CD4-positive, CD25-positive, alpha-beta regulatory T cell (primary cell): Measurements from ENCODE around the gene URB1. TPM values are rescaled to one million over a fixed set of nuclear protein-coding genes. Genes with fewer than 3 reads are reported as not detected.

Source experiments
- ATAC-seq, 2 donors: fragments of 150-1000 bp; cut with Tn5 transposase; one replicate each; pipeline ENCODE4 v1.10.0; 2021; ENCODE audit warnings: low read depth in 2 of 2, moderate number of reproducible peaks in 2 of 2, moderate library complexity in 1 of 2
- DNase-seq, 3 donors: peaks; one replicate each; pipeline versions ENCODE4 v3.0.0 to v3.0.0-alpha.2; 2012 to 2022; ENCODE audit warnings: mixed read lengths in 1 of 3
- H3K27ac ChIP-seq: one replicate; pipeline ENCODE4 v1.7.0; 2013; ENCODE audit warnings: mild to moderate bottlenecking, low read length; ENCODE audit not compliant: insufficient read depth, poor library complexity, severe bottlenecking
- H3K27me3 ChIP-seq: one replicate; pipeline ENCODE4 v1.7.0; 2013; ENCODE audit warnings: low read length; ENCODE audit not compliant: control insufficient read depth, insufficient read depth
- H3K36me3 ChIP-seq: one replicate; pipeline ENCODE4 v1.7.0; 2013; ENCODE audit warnings: mild to moderate bottlenecking, low read length, moderate library complexity; ENCODE audit not compliant: control insufficient read depth, insufficient read depth
- H3K4me1 ChIP-seq: 2 replicates; pipeline ENCODE4 v1.7.0; 2013; ENCODE audit warnings: mild to moderate bottlenecking, low read length; ENCODE audit not compliant: insufficient read depth, control insufficient read depth, poor library complexity, severe bottlenecking
- H3K4me3 ChIP-seq: one replicate; pipeline ENCODE4 v1.7.0; 2013; ENCODE audit warnings: low read depth, mild to moderate bottlenecking, low read length, moderate library complexity
- H3K9me3 ChIP-seq, 2 experiments: 1 replicate in 1 of 2; 2 replicates in 1 of 2; pipeline ENCODE4 v1.7.0; 2013; ENCODE audit warnings: low read length in 2 of 2, mild to moderate bottlenecking in 1 of 2, moderate library complexity in 1 of 2; ENCODE audit not compliant: control insufficient read depth in 2 of 2
- H3K27ac Mint-ChIP-seq, 3 donors: one replicate each; pipeline ENCODE4 v1.8.0; 2020 to 2022; ENCODE audit warnings: mild to moderate bottlenecking in 3 of 3, mixed read lengths in 3 of 3, moderate library complexity in 2 of 3
- H3K27me3 Mint-ChIP-seq: one replicate; pipeline ENCODE4 v1.8.0; 2022; ENCODE audit warnings: mild to moderate bottlenecking, mixed read lengths
- H3K36me3 Mint-ChIP-seq: one replicate; pipeline ENCODE4 v1.8.0; 2020; ENCODE audit warnings: mixed read lengths
- H3K4me1 Mint-ChIP-seq, 4 donors: one replicate each; pipeline ENCODE4 v1.8.0; 2020 to 2022; ENCODE audit warnings: mixed read lengths in 4 of 4, mild to moderate bottlenecking in 1 of 4
- H3K4me3 Mint-ChIP-seq, 4 donors: one replicate each; pipeline ENCODE4 v1.8.0; 2020 to 2022; ENCODE audit warnings: mild to moderate bottlenecking in 4 of 4, mixed read lengths in 4 of 4, moderate library complexity in 3 of 4
- H3K9me3 Mint-ChIP-seq, 7 donors: one replicate each; pipeline ENCODE4 v1.8.0; 2020 to 2022; ENCODE audit warnings: mixed read lengths in 7 of 7, mild to moderate bottlenecking in 3 of 7, moderate library complexity in 2 of 7
- polyA plus RNA-seq, 4 donors: library from polyadenylated mRNA; unstranded; fragments of 300-500 nt; fragmentation: Illumina TruSeq; gene quantifications; one replicate each; pipeline ENCODE4 v1.2.3, GENCODE V29; 2021
- total RNA-seq: library from RNA; stranded (reverse); gene quantifications from one replicate; pipeline ENCODE4 v1.2.3, GENCODE V29; 2022

Gene URB1
- total and polyA plus RNA-seq, 5 donors from 2014 or later = 1.5 to 9.4 (median 2.8) TPM

- no peaks in the 10 kb centered on the region for H3K27me3 Mint-ChIP-seq
- peaks cover 18% of the 10 kb centered on the region in 2 experiments for H3K9me3 ChIP-seq
Observed at GRCh38 chr21:32346951-32347350, 45.9 kb downstream of the URB1 start.

DNA sequence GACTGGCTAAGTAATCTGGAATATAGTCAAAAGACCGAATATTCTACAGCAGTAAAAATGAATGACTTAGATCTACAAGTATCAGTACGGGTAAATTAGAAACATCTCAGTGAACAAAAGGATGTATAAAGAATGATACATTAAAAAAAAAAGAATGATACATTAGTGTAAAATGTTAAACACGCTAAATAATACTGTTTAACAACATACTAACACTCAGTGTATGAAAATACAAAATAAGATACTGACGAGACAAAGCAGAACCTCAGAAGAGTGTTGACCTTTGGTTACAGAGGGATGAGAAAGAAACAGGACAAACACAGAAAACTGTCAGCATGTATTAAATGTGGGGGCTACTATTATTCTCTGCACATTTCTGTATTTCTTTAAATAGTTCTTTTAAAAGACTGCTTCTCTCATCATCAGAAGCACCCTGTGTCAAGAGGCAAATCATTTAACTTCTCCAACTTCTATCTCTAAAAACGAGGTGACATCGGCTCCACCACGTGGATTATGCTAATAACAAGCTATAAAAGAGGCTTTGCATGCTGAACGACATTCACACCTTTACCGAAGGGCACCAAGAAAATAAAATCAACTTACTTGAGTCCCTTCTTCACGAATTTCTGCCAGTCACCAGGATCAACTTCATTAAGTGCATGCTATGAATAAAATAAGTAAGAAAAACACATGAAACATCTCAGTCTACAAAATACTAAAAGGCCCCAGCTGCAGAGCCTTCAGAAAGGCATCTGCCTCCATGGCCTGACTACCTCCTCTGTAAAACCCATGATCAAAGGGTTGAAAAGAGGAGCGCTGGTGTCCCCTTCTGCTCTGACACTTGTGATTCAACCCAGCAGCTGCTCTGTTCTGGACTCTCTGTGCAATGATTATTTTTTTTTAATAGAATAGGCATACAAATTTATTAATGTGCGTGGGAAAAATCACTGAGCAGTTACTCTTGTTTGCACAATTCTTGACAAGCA, 51.7 kb downstream of the URB1 start:
- peaks cover 0 to 4% (median 0%) of the 10 kb centered on the region in 4 donors for H3K4me1 Mint-ChIP-seq
- peaks cover 64% of the 10 kb centered on the region for H3K36me3 Mint-ChIP-seq
- ATAC-seq (no peak), DNase-seq (no peak)
- Histone ChIP-seq H3K27me3 (no peaks in the 10 kb centered on the region), H3K4me3 (no peak overlapping the region), H3K36me3 (peaks cover 89% of the 10 kb centered on the region), H3K27ac (no peak overlapping the region), H3K9me3 (peaks cover 18% of the 10 kb centered on the region in 2 experiments), H3K4me1 (no peaks in the 10 kb centered on the region)
- no peak overlapping the region for H3K27ac Mint-ChIP-seq
- peaks cover 0 to 16% (median 5%) of the 10 kb centered on the region in 7 donors for H3K9me3 Mint-ChIP-seq
- no peak overlapping the region for H3K4me3 Mint-ChIP-seq
- no peaks in the 10 kb centered on the region for H3K27me3 Mint-ChIP-seq

More at GRCh38 chr21:32346951-32347350, 45.9 kb downstream of the URB1 start:
- no peak for ATAC-seq
- no peaks in the 10 kb centered on the region for H3K4me1 ChIP-seq
- Mint-ChIP-seq H3K4me3 (no peak overlapping the region), H3K36me3 (peaks cover 68% of the 10 kb centered on the region), H3K4me1 (no peaks in the 10 kb centered on the region), H3K9me3 (peaks cover 0 to 16% (median 5%) of the 10 kb centered on the region in 7 donors), H3K27ac (no peak overlapping the region)
- no peak for DNase-seq
- no peak overlapping the region for H3K27ac ChIP-seq
- H3K4me3 ChIP-seq = no peak overlapping the region
- H3K36me3 ChIP-seq = peaks cover 97% of the 10 kb centered on the region
- H3K27me3 ChIP-seq = no peaks in the 10 kb centered on the region

DNA sequence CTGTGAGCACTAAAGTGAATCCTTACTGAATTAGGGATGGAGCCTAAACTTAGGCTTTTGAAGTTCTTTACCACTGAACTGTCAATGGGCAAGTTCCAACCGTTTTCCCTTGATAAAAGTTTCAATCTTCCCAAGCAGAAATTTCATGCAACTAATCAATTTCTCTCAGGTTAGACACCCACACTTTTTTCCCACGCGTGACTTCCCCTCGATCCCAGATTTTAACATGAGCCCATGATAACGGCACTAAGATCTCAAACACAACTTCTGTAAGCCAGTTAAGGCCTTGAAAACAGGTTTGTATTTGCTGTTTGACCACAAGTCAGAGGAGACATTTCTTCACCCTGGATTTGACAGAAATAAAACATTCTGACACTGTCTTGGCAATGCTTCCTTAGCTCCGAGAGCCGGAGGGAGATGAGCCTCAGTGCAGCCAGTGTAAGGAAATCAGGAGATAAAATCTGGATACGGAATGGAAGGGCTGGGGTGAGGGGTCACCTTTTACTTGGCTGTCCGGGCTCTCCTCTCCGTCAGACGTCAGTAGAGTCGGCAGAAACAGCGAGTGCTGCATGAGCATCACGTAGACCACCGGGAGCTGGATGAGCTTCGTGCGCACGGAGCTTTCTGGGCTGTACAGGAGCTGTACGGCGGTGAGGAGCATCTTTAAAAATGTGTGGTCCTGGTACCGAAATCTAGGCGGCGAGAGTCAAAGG, 54.4 kb downstream of the URB1 start:
- peaks cover 85% of the 10 kb centered on the region for H3K36me3 ChIP-seq

DNA sequence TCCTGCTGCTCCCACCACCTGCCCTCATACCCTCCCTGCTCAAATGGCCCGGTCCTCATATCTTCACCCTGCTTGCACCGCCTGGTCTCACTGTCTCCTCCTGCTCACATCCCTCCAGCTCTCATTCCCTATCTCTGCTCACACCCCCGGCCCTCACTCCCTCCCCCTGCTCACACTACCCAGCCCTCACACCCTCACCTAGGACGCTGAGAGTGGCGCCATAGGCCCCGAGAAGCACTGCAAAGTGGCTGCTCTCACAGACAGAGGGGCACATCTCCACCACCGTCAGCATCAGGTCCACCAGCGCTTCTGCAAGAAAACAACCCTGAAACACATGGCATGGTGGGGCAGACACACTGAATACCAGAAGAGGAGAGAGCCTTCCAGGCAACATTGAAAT, 55.6 kb downstream of the URB1 start:
- Histone ChIP-seq H3K4me3 (no peak overlapping the region), H3K4me1 (no peaks in the 10 kb centered on the region), H3K9me3 (no peaks in the 10 kb centered on the region), H3K27me3 (no peaks in the 10 kb centered on the region), H3K36me3 (peaks cover 83% of the 10 kb centered on the region), H3K27ac (no peak overlapping the region)
- Mint-ChIP-seq H3K27ac (no peak overlapping the region), H3K9me3 (no peaks in the 10 kb centered on the region), H3K27me3 (no peaks in the 10 kb centered on the region), H3K36me3 (peaks cover 60% of the 10 kb centered on the region), H3K4me1 (peaks cover 0 to 6% (median 2%) of the 10 kb centered on the region in 4 donors), H3K4me3 (no peak overlapping the region)
- ATAC-seq (no peak), DNase-seq (no peak)

More for the DNA sequence above, 54.4 kb downstream of the URB1 start:
- ATAC-seq (no peak), DNase-seq (no peak)
- no peaks in the 10 kb centered on the region for H3K9me3 Mint-ChIP-seq
- H3K4me3 Mint-ChIP-seq = no peak overlapping the region
- no peaks in the 10 kb centered on the region for H3K27me3 Mint-ChIP-seq
- H3K9me3 ChIP-seq = peaks cover 0 to under 1% of the 10 kb centered on the region in 2 experiments
- peak overlapping the region in 1 of 3 donors; percentile 66 for H3K27ac Mint-ChIP-seq
- no peaks in the 10 kb centered on the region for H3K4me1 ChIP-seq
- H3K27me3 ChIP-seq = no peaks in the 10 kb centered on the region
- H3K4me3 ChIP-seq = no peak overlapping the region
- H3K36me3 Mint-ChIP-seq = peaks cover 59% of the 10 kb centered on the region
- peaks cover 0 to 4% (median 0%) of the 10 kb centered on the region in 4 donors for H3K4me1 Mint-ChIP-seq
- H3K27ac ChIP-seq = no peak overlapping the region

GRCh38 chr21:32336711-32337110, 56.1 kb downstream of the URB1 start:
- Mint-ChIP-seq H3K4me1 (peaks cover 0 to 5% (median 2%) of the 10 kb centered on the region in 4 donors), H3K36me3 (peaks cover 61% of the 10 kb centered on the region), H3K4me3 (no peak overlapping the region), H3K27ac (no peak overlapping the region), H3K27me3 (no peaks in the 10 kb centered on the region), H3K9me3 (no peaks in the 10 kb centered on the region)
- no peak for ATAC-seq
- H3K4me1 ChIP-seq = no peaks in the 10 kb centered on the region
- H3K27ac ChIP-seq = no peak overlapping the region
- H3K36me3 ChIP-seq = peaks cover 86% of the 10 kb centered on the region
- DNase-seq = no peak
- no peaks in the 10 kb centered on the region for H3K9me3 ChIP-seq
- no peaks in the 10 kb centered on the region for H3K27me3 ChIP-seq
- no peak overlapping the region for H3K4me3 ChIP-seq

DNA sequence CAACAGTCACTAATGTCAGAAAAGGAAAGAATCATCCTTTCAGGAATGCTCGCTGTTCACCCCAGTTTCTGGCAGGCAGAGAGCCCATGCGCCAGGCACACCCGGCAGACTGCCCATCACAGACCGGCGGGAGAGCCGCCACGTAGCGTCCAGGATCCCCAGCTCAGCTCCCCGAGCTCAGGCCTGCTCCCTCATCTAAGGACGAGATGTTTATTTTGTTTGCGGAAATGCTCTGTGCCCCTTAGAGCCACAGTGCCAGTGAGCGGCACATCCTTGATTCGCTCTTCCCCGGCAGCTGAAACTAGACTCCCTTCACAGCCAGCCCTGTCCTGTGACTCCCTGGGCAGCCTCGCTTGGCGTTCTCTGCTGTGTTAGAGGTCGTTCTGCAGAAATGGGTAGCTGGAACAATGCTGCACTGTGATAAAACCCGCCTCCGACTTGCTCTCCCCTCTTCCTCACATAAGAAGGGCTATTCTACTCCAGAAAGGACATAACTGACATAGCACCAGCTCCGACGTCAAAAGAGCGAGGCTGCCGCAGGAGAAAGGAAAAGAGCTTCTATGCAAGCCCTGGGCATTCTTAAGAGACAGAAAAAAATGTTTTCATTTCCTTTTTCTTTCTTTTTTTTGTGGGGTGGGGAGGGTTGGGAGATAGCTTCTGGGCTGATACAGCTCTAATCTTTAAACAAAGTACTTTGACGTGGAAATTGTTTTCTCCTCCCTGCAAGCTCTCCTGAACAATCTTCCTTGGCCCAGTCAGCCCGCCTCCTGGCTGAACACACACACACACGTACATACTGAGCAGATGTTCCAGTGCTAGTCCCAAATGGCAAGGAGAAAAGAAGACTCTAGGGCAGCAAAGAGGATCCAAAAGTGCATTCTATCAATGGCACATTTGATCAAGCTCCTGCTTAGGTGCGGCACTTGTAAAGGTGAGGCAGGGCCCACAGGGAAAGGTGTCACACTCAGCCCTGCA, 56.9 kb downstream of the URB1 start:
- no peak for DNase-seq
- H3K36me3 ChIP-seq = peaks cover 82% of the 10 kb centered on the region
- no peaks in the 10 kb centered on the region for H3K9me3 ChIP-seq
- Mint-ChIP-seq H3K4me1 (peaks cover 0 to 4% (median 1%) of the 10 kb centered on the region in 4 donors), H3K4me3 (no peak overlapping the region), H3K27ac (peak overlapping the region in 1 of 3 donors; percentile 55), H3K9me3 (no peaks in the 10 kb centered on the region), H3K36me3 (peaks cover 61% of the 10 kb centered on the region), H3K27me3 (no peaks in the 10 kb centered on the region)
- no peaks in the 10 kb centered on the region for H3K27me3 ChIP-seq
- H3K4me3 ChIP-seq = no peak overlapping the region
- H3K27ac ChIP-seq = no peak overlapping the region
- H3K4me1 ChIP-seq = no peaks in the 10 kb centered on the region
- ATAC-seq = no peak

DNA sequence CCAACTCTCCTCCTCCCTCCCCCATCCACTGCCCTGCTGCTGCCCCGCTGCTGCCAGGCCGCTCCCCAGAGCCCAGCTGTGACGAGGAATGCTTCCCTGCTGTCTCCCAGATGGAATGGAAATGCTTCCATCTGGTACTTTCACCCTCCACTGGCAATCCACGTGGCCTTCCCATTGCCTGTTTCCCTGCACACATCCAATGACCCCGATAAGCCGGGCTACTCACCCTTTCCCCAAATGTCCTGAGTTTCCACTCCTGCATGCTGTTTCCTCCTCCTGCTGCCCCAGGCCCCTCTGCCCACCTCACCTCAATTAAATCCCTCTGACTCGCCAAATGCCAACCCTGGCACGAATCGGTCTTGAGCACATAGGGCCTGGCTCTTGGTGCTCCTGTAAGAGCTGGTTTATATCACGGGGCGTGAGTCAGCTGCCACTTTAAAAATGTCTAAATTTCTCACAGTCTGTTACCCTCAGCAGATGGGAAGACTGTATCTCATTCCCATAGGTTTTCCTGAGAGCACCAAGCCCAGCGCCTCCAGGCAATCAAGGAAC, 57.8 kb downstream of the URB1 start:
- ATAC-seq = no peak
- H3K27me3 ChIP-seq = no peaks in the 10 kb centered on the region
- Mint-ChIP-seq H3K9me3 (no peaks in the 10 kb centered on the region), H3K27ac (peak overlapping the region in 2 of 3 donors; percentile 5 to 53), H3K36me3 (peaks cover 66% of the 10 kb centered on the region), H3K4me1 (peaks cover 0 to 4% (median 1%) of the 10 kb centered on the region in 4 donors), H3K4me3 (no peak overlapping the region), H3K27me3 (no peaks in the 10 kb centered on the region)
- H3K27ac ChIP-seq = no peak overlapping the region
- no peaks in the 10 kb centered on the region for H3K4me1 ChIP-seq
- H3K4me3 ChIP-seq = no peak overlapping the region
- no peak for DNase-seq
- peaks cover 79% of the 10 kb centered on the region for H3K36me3 ChIP-seq
- no peaks in the 10 kb centered on the region for H3K9me3 ChIP-seq
